ENCODE measurements around the gene ARRDC3. TPM values are rescaled to one million over a fixed set of nuclear protein-coding genes. Genes with fewer than 3 reads are reported as not detected.

ARRDC3 gene
- total RNA-seq, 2 donors from 2014 or later: 46.6 to 83.8 TPM

- H3K9me3 ChIP-seq: no peaks in the 10 kb centered on the region
- H3K36me3 ChIP-seq: no peaks in the 10 kb centered on the region
- TF ChIP-seq CTCF (IDR thresholded peaks at IDR 0.05): peak; percentile 96
- no peaks in the 10 kb centered on the region for H3K27me3 ChIP-seq (replicated peaks; ENCODE audit: insufficient read depth)
- peak; percentile 20 for DNase-seq (ENCODE audit: low spot score)
- no peak for ATAC-seq (ENCODE audit: insufficient number of reproducible peaks, low FRiP score, low read depth)
- peak overlapping the region; percentile 73 for H3K4me3 ChIP-seq
- peaks cover 0 to 10% of the 10 kb centered on the region in 2 donors for H3K4me1 ChIP-seq (ENCODE audit: control insufficient read depth in 1 of 2, low read depth in 2 of 2)
- H3K27ac ChIP-seq: peak overlapping the region; percentile 90 to 92
Observed at GRCh38 chr5:91384671-91385430, 1.7 kb upstream of the ARRDC3 start.

- no peak for TF ChIP-seq CTCF (IDR thresholded peaks at IDR 0.05)
- DNase-seq (ENCODE audit: low spot score) (no peak), ATAC-seq (ENCODE audit: insufficient number of reproducible peaks, low FRiP score, low read depth) (no peak)
- peak overlapping the region; percentile 90 to 92 for H3K27ac ChIP-seq
- no peaks in the 10 kb centered on the region for H3K36me3 ChIP-seq
- no peaks in the 10 kb centered on the region for H3K27me3 ChIP-seq (replicated peaks; ENCODE audit: insufficient read depth)
- H3K4me3 ChIP-seq: peak overlapping the region; percentile 73
- peaks cover under 1 to 10% of the 10 kb centered on the region in 2 donors for H3K4me1 ChIP-seq (ENCODE audit: control insufficient read depth in 1 of 2, low read depth in 2 of 2)
- H3K9me3 ChIP-seq: no peaks in the 10 kb centered on the region
Observed at GRCh38 chr5:91383956-91384300, 811 bp upstream of the ARRDC3 start.

- no peak for TF ChIP-seq CTCF (IDR thresholded peaks at IDR 0.05)
- Histone ChIP-seq H3K27ac (peak overlapping the region; percentile 90 to 92), H3K36me3 (no peaks in the 10 kb centered on the region), H3K4me3 (peak overlapping the region; percentile 73), H3K9me3 (no peaks in the 10 kb centered on the region), H3K27me3 (replicated peaks; ENCODE audit: insufficient read depth) (no peaks in the 10 kb centered on the region), H3K4me1 (ENCODE audit: control insufficient read depth in 1 of 2, low read depth in 2 of 2) (peaks cover 13 to 23% of the 10 kb centered on the region in 2 donors)
- no peak for ATAC-seq (ENCODE audit: insufficient number of reproducible peaks, low FRiP score, low read depth)
- no peak for DNase-seq (ENCODE audit: low spot score)
Observed at GRCh38 chr5:91382530-91383026, 539 bp downstream of the ARRDC3 start.

- peak; percentile 20 for DNase-seq (ENCODE audit: low spot score)
- Histone ChIP-seq H3K27me3 (replicated peaks; ENCODE audit: insufficient read depth) (no peaks in the 10 kb centered on the region), H3K4me3 (peak overlapping the region; percentile 73), H3K9me3 (no peaks in the 10 kb centered on the region), H3K36me3 (no peaks in the 10 kb centered on the region), H3K4me1 (ENCODE audit: control insufficient read depth in 1 of 2, low read depth in 2 of 2) (peaks cover 20 to 30% of the 10 kb centered on the region in 2 donors), H3K27ac (peak overlapping the region; percentile 90 to 92)
- TF ChIP-seq CTCF (IDR thresholded peaks at IDR 0.05): no peak
- no peak for ATAC-seq (ENCODE audit: insufficient number of reproducible peaks, low FRiP score, low read depth)
Observed at GRCh38 chr5:91381774-91382359, 1.2 kb downstream of the ARRDC3 start.

- H3K4me1 ChIP-seq (ENCODE audit: control insufficient read depth in 1 of 2, low read depth in 2 of 2): peaks cover 20 to 35% of the 10 kb centered on the region in 2 donors
- H3K27me3 ChIP-seq (replicated peaks; ENCODE audit: insufficient read depth): no peaks in the 10 kb centered on the region
- ATAC-seq (ENCODE audit: insufficient number of reproducible peaks, low FRiP score, low read depth) (no peak), DNase-seq (ENCODE audit: low spot score) (no peak)
- peak overlapping the region; percentile 90 to 92 for H3K27ac ChIP-seq
- peak overlapping the region; percentile 73 for H3K4me3 ChIP-seq
- no peak for TF ChIP-seq CTCF (IDR thresholded peaks at IDR 0.05)
- H3K36me3 ChIP-seq: no peaks in the 10 kb centered on the region
- H3K9me3 ChIP-seq: no peaks in the 10 kb centered on the region
Observed at GRCh38 chr5:91381239-91381773, 1.8 kb downstream of the ARRDC3 start.
